ENCODE data around the gene GOT2. TPM values are rescaled to one million over a fixed set of nuclear protein-coding genes. Genes with fewer than 3 reads are reported as not detected.
"Not testable (repeated sequence)": the region's sequence is repeated elsewhere in the genome, so short reads cannot be mapped to it uniquely, and the experiment has no call there.

The GOT2 gene
- total and polyA plus RNA-seq, 12 donors: 47.1 to 181 (median 112) TPM

GRCh38 chr16:58661199-58661830 is 72.8 kb downstream of the GOT2 start:
- TF ChIP-seq POLR2A (IDR thresholded peaks at IDR 0.05) (no peak), CTCF (IDR thresholded peaks at IDR 0.05) (peak; percentile 34 to 75 (median 62))
- peak; percentile 71 to 93 (median 86) for DNase-seq
- Histone ChIP-seq H3K36me3 (replicated peaks in 1 of 2) (no peaks in the 10 kb centered on the region), H3K9me3 (replicated peaks in 1 of 3) (no peaks in the 10 kb centered on the region), H3K27me3 (no peaks in the 10 kb centered on the region), H3K27ac (no peak overlapping the region), H3K4me1 (replicated peaks in 1 of 2) (no peaks in the 10 kb centered on the region), H3K4me3 (no peak overlapping the region)
- intact Hi-C loops (cut with DNase I): no loop called here
- 24 to 35% (median 30%) methylated on average over 4 to 12 of the region's 12 CpGs for WGBS, 4 donors

DNA sequence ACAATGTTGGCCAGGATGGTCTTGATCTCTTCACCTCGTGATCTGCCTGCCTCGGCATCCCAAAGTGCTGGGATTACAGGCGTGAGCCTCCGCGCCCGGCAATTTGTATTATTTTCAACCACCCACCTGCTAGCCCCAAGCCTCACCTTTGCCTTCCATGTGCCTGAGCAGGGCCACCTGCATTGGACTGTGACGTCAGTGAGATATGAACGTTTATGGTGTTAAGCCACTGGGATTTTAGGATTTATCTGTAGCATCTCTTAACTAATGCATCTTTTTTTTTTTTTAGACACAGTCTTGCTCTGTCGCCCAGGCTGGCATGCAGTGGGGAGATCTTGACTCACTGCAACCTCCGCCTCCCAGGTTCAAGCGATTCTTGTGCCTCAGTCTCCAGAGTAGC is 74.2 kb downstream of the GOT2 start:
- not testable (repeated sequence) for H3K4me3 ChIP-seq; H3K4me1 ChIP-seq (replicated peaks in 1 of 2); DNase-seq; H3K36me3 ChIP-seq (replicated peaks in 1 of 2); H3K27me3 ChIP-seq; H3K9me3 ChIP-seq (replicated peaks in 1 of 3); H3K27ac ChIP-seq
- intact Hi-C loops (cut with DNase I): loop anchor here in 1 of 2 donors (10.0 kb wide), 1 partner anchor 325 kb away; no protein-coding TSS in a partner anchor
- 79 to 89% (median 86%) methylated on average over 11 of the region's 11 CpGs for WGBS, 4 donors

GRCh38 chr16:58658796-58659211 is 75.3 kb downstream of the GOT2 start:
- Histone ChIP-seq H3K4me3 (no peak overlapping the region), H3K4me1 (replicated peaks in 1 of 2) (no peaks in the 10 kb centered on the region), H3K27ac (no peak overlapping the region), H3K9me3 (replicated peaks in 1 of 3) (no peaks in the 10 kb centered on the region), H3K27me3 (no peaks in the 10 kb centered on the region), H3K36me3 (replicated peaks in 1 of 2) (no peaks in the 10 kb centered on the region)
- intact Hi-C loops (cut with DNase I): loop anchor here in 1 of 2 donors (10.0 kb wide), 1 partner anchor 324 kb away; no protein-coding TSS in a partner anchor
- 82 to 89% (median 86%) methylated on average over 2 to 3 of the region's 3 CpGs for WGBS, 4 donors
- TF ChIP-seq CTCF (IDR thresholded peaks at IDR 0.05): no peak
- no peak for TF ChIP-seq POLR2A (IDR thresholded peaks at IDR 0.05)
- no peak for DNase-seq

Small RNAs within 50 kb of the gene (small RNA-seq; reads per million reads assigned to genes)
- gene RN7SL143P (0 reads per million in 2 donors), gene RNU6-1155P (0 reads per million in 2 donors)

Other genes starting within 250 kb of the GOT2 start
- gene NDRG4, start 234.2 kb downstream of the GOT2 start, total RNA-seq: 100 to 1,000 TPM; 160 to 952 (median 346) TPM
- gene NDRG4, start 234.2 kb downstream of the GOT2 start, polyA plus RNA-seq: 100 to 1,000 TPM; 139 to 339 (median 176) TPM
- gene SETD6, start 218.8 kb downstream of the GOT2 start, total RNA-seq: 10 to 100 TPM; 14.4 to 53.8 (median 26.8) TPM
- gene SETD6, start 218.8 kb downstream of the GOT2 start, polyA plus RNA-seq: 10 to 100 TPM; 17.9 to 40.7 (median 24.8) TPM
- 100 to 1,000 TPM in 8 of 9 donors, 10 to 100 TPM in 1; 83.4 to 172 (median 162) TPM for gene CNOT1, start 104.5 kb downstream of the GOT2 start, total RNA-seq
- 100 to 1,000 TPM in 1 of 3 donors, 10 to 100 TPM in 2; 40.9 to 189 (median 41.8) TPM for gene CNOT1, start 104.5 kb downstream of the GOT2 start, polyA plus RNA-seq
- gene SLC38A7, start 49.5 kb downstream of the GOT2 start, total RNA-seq: 10 to 100 TPM; 14.4 to 56.4 (median 25.9) TPM
- 10 to 100 TPM; 13.9 to 42.3 (median 16.3) TPM for gene SLC38A7, start 49.5 kb downstream of the GOT2 start, polyA plus RNA-seq